HepG2 (cell line): ENCODE data around the gene CPT1C. TPM values are rescaled to one million over a fixed set of nuclear protein-coding genes. Genes with fewer than 3 reads are reported as not detected.
A peak's percentile ranks its signal among the peaks of the same experiment; 100 is the strongest.

ENCODE experiments used
- ATAC-seq: fragments of 200-7000 bp; cut with Tn5 transposase; 3 replicates; pipeline ENCODE4 v1.9.1; 2020; ENCODE audit warnings: mild to moderate bottlenecking, moderate library complexity
- BruUV-seq: library from RNA; stranded (reverse); fragments of 400-500 nt; replicated peaks from 2 replicates; lab custom pipeline; 2021; lab: Mats Ljungman, UMichigan
- CTCF ChIA-PET: fragments of 300-600 bp; formaldehyde crosslinking; extraction: SDS; loops from one replicate; lab custom pipeline; 2021; ENCODE audit warnings: low total read pairs, inconsistent platforms, low intra/inter-chr PET ratio; lab: Yijun Ruan, JAX
- POLR2A ChIA-PET: fragments of 350-600 bp; sonication (Branson Sonifier 250); formaldehyde crosslinking; loops from one replicate; lab custom pipeline; 2020; ENCODE audit warnings: antibody characterized with exemption, inconsistent platforms; lab: Yijun Ruan, JAX
- DNase-seq: peaks from one replicate; pipeline ENCODE4 v3.0.0-alpha.2; 2015; ENCODE audit warnings: low spot score
- FAIRE-seq: peaks from 3 replicates; lab custom pipeline; 2011; peaks lifted over from hg19 to GRCh38; lab: Jason Lieb, UNC
- H2AFZ ChIP-seq: one replicate; pipeline ENCODE4 v1.6.1; 2011; ENCODE audit warnings: low read length, inconsistent platforms
- H3K27ac ChIP-seq: fragments of 300-600 bp; 3 replicates; pipeline ENCODE4 v1.8.0; 2011; ENCODE audit warnings: mixed run types, mild to moderate bottlenecking, mixed read lengths, low read length, inconsistent platforms; ENCODE audit not compliant: insufficient read depth; ENCODE audit errors: extremely low read length
- H3K27me3 ChIP-seq, 2 experiments: fragments of 200-600 bp in 1 of 2; 2 replicates in 1 of 2; 3 replicates in 1 of 2; pipeline versions ENCODE4 v1.6.0 to v1.8.0; 2011; ENCODE audit warnings: low read length in 2 of 2, mild to moderate bottlenecking in 2 of 2, moderate library complexity in 2 of 2, inconsistent platforms in 1 of 2; ENCODE audit not compliant: insufficient read depth in 2 of 2, control insufficient read depth in 1 of 2
- H3K36me3 ChIP-seq, 2 experiments: fragments of 200-600 bp in 1 of 2; replicated peaks in 1 of 2; 2 replicates in 1 of 2; 3 replicates in 1 of 2; pipeline versions ENCODE4 v1.5.1 to v1.8.0; 2011; ENCODE audit warnings: low read length in 2 of 2, inconsistent platforms in 1 of 2; ENCODE audit not compliant: insufficient read depth in 2 of 2, control insufficient read depth in 1 of 2
- H3K4me1 ChIP-seq: 2 replicates; pipeline ENCODE4 v1.5.1; 2012; ENCODE audit warnings: low read length, inconsistent platforms; ENCODE audit not compliant: insufficient read depth
- H3K4me2 ChIP-seq: 2 replicates; pipeline ENCODE4 v1.6.0; 2011; ENCODE audit warnings: low read depth, low read length, inconsistent platforms
- H3K4me3 ChIP-seq, 3 experiments: fragments of 200-600 bp in 1 of 3; sonication (generic), shearing (Covaris generic) in 1 of 3; replicated peaks in 1 of 3; 2 replicates each; pipeline ENCODE4 v1.5.1; 2011 to 2016; ENCODE audit warnings: low read length in 3 of 3, inconsistent platforms in 2 of 3, low read depth in 2 of 3, mild to moderate bottlenecking in 2 of 3, control low read depth in 1 of 3, mixed read lengths in 1 of 3; ENCODE audit not compliant: insufficient read depth in 1 of 3
- H3K79me2 ChIP-seq: one replicate; pipeline ENCODE4 v1.6.1; 2011; ENCODE audit warnings: low read length, inconsistent platforms; ENCODE audit not compliant: insufficient read depth
- H3K9ac ChIP-seq: 2 replicates; pipeline ENCODE4 v1.6.0; 2011; ENCODE audit warnings: mild to moderate bottlenecking, low read depth, low read length, inconsistent platforms; ENCODE audit not compliant: insufficient read depth
- H3K9me3 ChIP-seq: 2 replicates; pipeline ENCODE4 v1.5.1; 2012; ENCODE audit warnings: mild to moderate bottlenecking, low read length
- H4K20me1 ChIP-seq: 2 replicates; pipeline ENCODE4 v1.6.0; 2011; ENCODE audit warnings: inconsistent platforms, mild to moderate bottlenecking, low read length, moderate library complexity; ENCODE audit not compliant: insufficient read depth
- AGO2 ChIP-seq: fragments of 200-400 bp; formaldehyde crosslinking; optimal IDR thresholded peaks from 2 replicates; pipeline ENCODE3; 2017; ENCODE audit warnings: mild to moderate bottlenecking, low read depth, low read length, moderate library complexity
- HNRNPK ChIP-seq: fragments of 200-400 bp; formaldehyde crosslinking; IDR thresholded peaks from 2 replicates; pipeline ENCODE4 v1.6.1; 2018; ENCODE audit warnings: low read length, low read depth, moderate library complexity, mild to moderate bottlenecking; ENCODE audit not compliant: poor library complexity, severe bottlenecking
- HNRNPUL1 ChIP-seq: fragments of 200-400 bp; formaldehyde crosslinking; IDR thresholded peaks from 2 replicates; pipeline ENCODE4 v1.6.1; 2017; ENCODE audit warnings: low read depth, mild to moderate bottlenecking, low read length, moderate library complexity
- KDM4B ChIP-seq: sonication (generic); formaldehyde crosslinking; IDR thresholded peaks from 2 replicates; pipeline ENCODE4 v1.4.0; 2020; ENCODE audit warnings: missing genetic modification reagents
- RBFOX2 ChIP-seq: fragments of 200-400 bp; formaldehyde crosslinking; IDR thresholded peaks from 2 replicates; pipeline ENCODE4 v1.6.1; 2017; ENCODE audit warnings: low read depth, mild to moderate bottlenecking, low read length
- SAFB2 ChIP-seq: sonication (generic); formaldehyde crosslinking; IDR thresholded peaks from 2 replicates; pipeline ENCODE4 v1.5.1; 2020; ENCODE audit warnings: missing genetic modification reagents, low read depth, mild to moderate bottlenecking, borderline replicate concordance
- ZC3H13 ChIP-seq: sonication (generic); formaldehyde crosslinking; IDR thresholded peaks from 2 replicates; pipeline ENCODE4 v1.8.1; 2023; ENCODE audit warnings: mild to moderate bottlenecking, missing genetic modification reagents, moderate library complexity
- ZFP82 ChIP-seq: sonication (generic); formaldehyde crosslinking; IDR thresholded peaks from 2 replicates; pipeline ENCODE4 v1.5.1; 2020; ENCODE audit warnings: mild to moderate bottlenecking, missing genetic modification reagents, borderline replicate concordance
- ZNF256 ChIP-seq: sonication (generic); formaldehyde crosslinking; conservative IDR thresholded peaks from 2 replicates; pipeline ENCODE4 v1.4.0; 2020; ENCODE audit warnings: missing genetic modification reagents
- ZNF577 ChIP-seq: sonication (generic); formaldehyde crosslinking; IDR thresholded peaks from 2 replicates; pipeline ENCODE4 v1.4.0; 2020; ENCODE audit warnings: mild to moderate bottlenecking, low read depth, missing genetic modification reagents, borderline replicate concordance
- WGBS: methylation state at CpG from one replicate; pipeline ENCODE4 v1.1.6; 2017; ENCODE audit warnings: low lambda C conversion rate; 5-methylcytosine and 5-hydroxymethylcytosine counted together
- in situ Hi-C: cut with HindIII; loops from 2 replicates; pipeline ENCODE4 v1.10.0; 2017; ENCODE audit warnings: low pct_unique_long_range_greater_than_20kb; ENCODE audit not compliant: extremely low pct_ligation_motif_present
- intact Hi-C: fragments of 100-400 bp; cut with micrococcal nuclease; formaldehyde crosslinking; loops from one replicate; pipeline ENCODE4 v1.10.0; 2022; ENCODE audit not compliant: unreplicated experiment
- polyA plus RNA-seq, 8 experiments: library from polyadenylated mRNA; depleted of rRNA in 3 of 8; stranded (reverse) in 7 of 8; unstranded in 1 of 8; fragments of >200 nt; fragmentation: Illumina TruSeq in 4 of 8; extraction: Trizol in 4 of 8; gene quantifications; 2 replicates each; pipeline versions ENCODE4 v1.2.1 to v1.2.3, GENCODE V29; 2011 to 2016; ENCODE audit warnings: low read depth in 4 of 8, missing spikeins in 1 of 8, mixed read lengths in 1 of 8; ENCODE audit not compliant: insufficient read depth in 1 of 8
- total RNA-seq, 5 experiments: library from RNA; depleted of rRNA; stranded (reverse); fragments of >200 nt; fragmentation: Illumina TruSeq; extraction: Trizol; gene quantifications; 2 replicates each; pipeline ENCODE4 v1.2.3, GENCODE V29; 2016; ENCODE audit warnings: low read depth in 1 of 5
- TF ChIP-seq, protein P1 (sequence below): sonication (generic); formaldehyde crosslinking; IDR thresholded peaks from 2 replicates; pipeline ENCODE4 v1.4.0; 2020; ENCODE audit warnings: mild to moderate bottlenecking, missing genetic modification reagents

The CPT1C gene
- total and polyA plus RNA-seq, 2 of the 13 experiments (the other 11 are each of a cell fraction or from before 2014, with no cell fraction given): 0.18 TPM; not detected in 1

GRCh38 chr19:49653466-49653806, 37.5 kb upstream of the CPT1C start:
- H3K4me2 ChIP-seq: no peak overlapping the region
- peaks cover 14% of the 10 kb centered on the region; the same call in 1 of the 2 replicates for H3K4me1 ChIP-seq
- H3K27me3 ChIP-seq: no peaks in the 10 kb centered on the region
- in situ Hi-C loops (no loop called here), intact Hi-C loops (no loop called here)
- BruUV-seq: no TSS peak
- no peaks in the 10 kb centered on the region for H3K9me3 ChIP-seq
- no peak overlapping the region for H3K9ac ChIP-seq
- H2AFZ ChIP-seq: no peak overlapping the region
- ATAC-seq: no peak
- FAIRE-seq: no peak
- H3K36me3 ChIP-seq: peaks cover 30 to 57% of the 10 kb centered on the region in 2 experiments; a peak in 4 of 5 replicates
- no peak overlapping the region for H3K27ac ChIP-seq
- ChIA-PET CTCF (no interaction called here), POLR2A (interaction anchor here (1.0 to 1.7 kb wide), 3 partner anchors 11 to 13 kb away, joined by 3 to 7 read pairs (median 3); partner anchors contain the start of genes RRAS and SCAF1)
- TF ChIP-seq RBFOX2 (peak; percentile 47), AGO2 (peak; percentile 39), ZNF577 (no peak), ZNF256 (no peak), ZFP82 (no peak)
- H3K79me2 ChIP-seq: no peaks in the 10 kb centered on the region
- no peak overlapping the region for H3K4me3 ChIP-seq
- WGBS: 98% methylated on average over 13 of the region's 13 CpGs
- no peaks in the 10 kb centered on the region for H4K20me1 ChIP-seq
- no peak for DNase-seq

GRCh38 chr19:49654581-49654980, 36.3 kb upstream of the CPT1C start:
- peaks cover 14% of the 10 kb centered on the region; the same call in 1 of the 2 replicates for H3K4me1 ChIP-seq
- no peak overlapping the region for H3K27ac ChIP-seq
- FAIRE-seq: no peak
- H2AFZ ChIP-seq: no peak overlapping the region
- no peak for DNase-seq
- no peaks in the 10 kb centered on the region for H3K79me2 ChIP-seq
- intact Hi-C loops: no loop called here
- POLR2A ChIA-PET: interaction anchor here (1.2 to 1.5 kb wide), 2 partner anchors 15 to 22 kb away, joined by 3 to 4 read pairs; partner anchors contain the start of gene RRAS
- in situ Hi-C loops: no loop called here
- CTCF ChIA-PET: no interaction called here
- no peaks in the 10 kb centered on the region for H3K9me3 ChIP-seq
- H4K20me1 ChIP-seq: no peaks in the 10 kb centered on the region
- 93% methylated on average over 10 of the region's 10 CpGs for WGBS
- H3K27me3 ChIP-seq: no peaks in the 10 kb centered on the region
- peaks cover 34 to 69% of the 10 kb centered on the region in 2 experiments; a peak in 4 of 5 replicates for H3K36me3 ChIP-seq
- H3K4me3 ChIP-seq: no peak overlapping the region
- H3K4me2 ChIP-seq: no peak overlapping the region
- BruUV-seq: no TSS peak
- no peak overlapping the region for H3K9ac ChIP-seq
- no peak for ATAC-seq
- no peak for TF ChIP-seq KDM4B (CRISPR knock-in tag)
- no peak for TF ChIP-seq HNRNPUL1
- TF ChIP-seq, protein P1, sequence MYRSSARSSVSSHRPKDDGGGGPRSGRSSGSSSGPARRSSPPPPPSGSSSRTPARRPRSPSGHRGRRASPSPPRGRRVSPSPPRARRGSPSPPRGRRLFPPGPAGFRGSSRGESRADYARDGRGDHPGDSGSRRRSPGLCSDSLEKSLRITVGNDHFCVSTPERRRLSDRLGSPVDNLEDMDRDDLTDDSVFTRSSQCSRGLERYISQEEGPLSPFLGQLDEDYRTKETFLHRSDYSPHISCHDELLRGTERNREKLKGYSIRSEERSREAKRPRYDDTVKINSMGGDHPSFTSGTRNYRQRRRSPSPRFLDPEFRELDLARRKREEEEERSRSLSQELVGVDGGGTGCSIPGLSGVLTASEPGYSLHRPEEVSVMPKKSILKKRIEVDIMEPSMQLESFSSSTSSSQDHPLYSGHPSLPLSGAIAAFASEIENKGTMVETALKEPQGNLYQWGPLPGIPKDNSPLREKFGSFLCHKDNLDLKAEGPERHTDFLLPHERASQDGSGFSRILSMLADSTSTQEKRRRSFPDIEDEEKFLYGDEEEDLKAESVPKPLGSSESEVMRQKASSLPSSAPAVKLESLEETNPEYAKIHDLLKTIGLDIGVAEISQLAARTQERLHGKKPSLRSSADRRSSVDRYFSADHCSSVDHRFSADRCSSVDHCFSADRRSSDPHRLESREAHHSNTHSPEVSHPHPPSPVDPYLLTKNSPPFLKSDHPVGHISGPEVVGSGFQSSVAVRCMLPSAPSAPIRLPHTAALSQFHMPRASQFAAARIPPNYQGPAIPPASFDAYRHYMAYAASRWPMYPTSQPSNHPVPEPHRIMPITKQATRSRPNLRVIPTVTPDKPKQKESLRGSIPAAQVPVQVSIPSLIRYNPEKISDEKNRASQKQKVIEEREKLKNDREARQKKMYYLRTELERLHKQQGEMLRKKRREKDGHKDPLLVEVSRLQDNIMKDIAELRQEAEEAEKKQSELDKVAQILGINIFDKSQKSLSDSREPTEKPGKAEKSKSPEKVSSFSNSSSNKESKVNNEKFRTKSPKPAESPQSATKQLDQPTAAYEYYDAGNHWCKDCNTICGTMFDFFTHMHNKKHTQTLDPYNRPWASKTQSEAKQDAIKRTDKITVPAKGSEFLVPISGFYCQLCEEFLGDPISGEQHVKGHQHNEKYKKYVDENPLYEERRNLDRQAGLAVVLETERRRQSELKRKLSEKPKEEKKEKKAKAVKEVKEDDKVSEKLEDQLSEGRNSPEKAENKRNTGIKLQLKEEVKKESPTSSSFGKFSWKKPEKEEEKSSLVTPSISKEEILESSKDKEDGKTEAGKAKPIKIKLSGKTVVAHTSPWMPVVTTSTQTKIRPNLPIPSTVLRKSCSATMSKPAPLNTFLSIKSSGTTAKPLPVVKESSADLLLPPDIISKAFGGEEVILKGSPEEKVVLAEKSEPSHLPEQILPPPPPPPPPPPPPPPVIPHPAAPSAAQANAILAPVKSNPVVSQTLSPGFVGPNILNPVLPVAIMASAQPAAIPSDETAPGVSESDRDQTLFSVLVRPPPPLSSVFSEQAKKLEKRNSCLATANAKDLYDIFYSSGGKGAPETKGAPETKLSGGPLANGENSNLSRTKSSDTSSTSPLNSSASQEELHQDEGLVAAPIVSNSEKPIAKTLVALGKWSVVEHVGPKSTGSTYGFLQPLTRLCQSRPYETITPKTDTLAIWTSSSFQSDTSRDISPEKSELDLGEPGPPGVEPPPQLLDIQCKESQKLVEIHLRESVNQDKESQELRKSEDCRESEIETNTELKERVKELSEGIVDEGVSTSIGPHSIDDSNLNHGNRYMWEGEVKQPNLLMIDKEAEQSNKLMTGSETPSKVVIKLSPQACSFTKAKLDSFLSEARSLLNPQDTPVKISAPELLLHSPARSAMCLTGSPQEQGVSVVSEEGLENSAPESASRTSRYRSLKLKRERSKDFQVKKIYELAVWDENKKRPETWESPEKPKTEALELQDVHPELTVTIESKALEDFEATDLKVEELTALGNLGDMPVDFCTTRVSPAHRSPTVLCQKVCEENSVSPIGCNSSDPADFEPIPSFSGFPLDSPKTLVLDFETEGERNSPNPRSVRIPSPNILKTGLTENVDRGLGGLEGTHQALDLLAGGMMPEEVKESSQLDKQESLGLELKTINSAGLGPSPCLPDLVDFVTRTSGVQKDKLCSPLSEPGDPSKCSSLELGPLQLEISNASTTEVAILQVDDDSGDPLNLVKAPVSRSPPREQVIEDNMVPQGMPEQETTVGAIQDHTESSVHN (CRISPR knock-in tag): no peak
- no peak for TF ChIP-seq HNRNPK
- no peak for TF ChIP-seq SAFB2 (CRISPR knock-in tag)
- no peak for TF ChIP-seq ZC3H13 (CRISPR knock-in tag)
